Keratinocyte (primary cell): ENCODE results near the gene LIMA1. TPM values are rescaled to one million over a fixed set of nuclear protein-coding genes. Genes with fewer than 3 reads are reported as not detected.

Experiments
- DNase-seq: peaks from one replicate; pipeline ENCODE4 v3.0.0-alpha.2; 2011; ENCODE audit warnings: low read depth, missing footprints, low spot score
- FAIRE-seq: peaks from 2 replicates; lab custom pipeline; 2011; peaks lifted over from hg19 to GRCh38; lab: Jason Lieb, UNC
- H2AFZ ChIP-seq: 2 replicates; pipeline ENCODE4 v1.6.0; 2012; ENCODE audit warnings: low read length, control low read depth, inconsistent platforms; ENCODE audit not compliant: control insufficient read depth
- H3K27ac ChIP-seq: 2 replicates; pipeline ENCODE4 v1.5.1; 2011; ENCODE audit warnings: low read length; ENCODE audit not compliant: control insufficient read depth, insufficient read depth
- H3K27me3 ChIP-seq: 3 replicates; pipeline ENCODE4 v1.6.0; 2011; ENCODE audit warnings: low read length; ENCODE audit not compliant: control insufficient read depth, insufficient read depth; ENCODE audit errors: extremely low read depth
- H3K36me3 ChIP-seq, 2 experiments: 2 replicates in 1 of 2; 3 replicates in 1 of 2; pipeline ENCODE4 v1.5.1; 2011; ENCODE audit warnings: low read length in 2 of 2, mild to moderate bottlenecking in 1 of 2; ENCODE audit not compliant: control insufficient read depth in 2 of 2, insufficient read depth in 2 of 2; ENCODE audit errors: extremely low read depth in 1 of 2
- H3K4me1 ChIP-seq: 3 replicates; pipeline ENCODE4 v1.5.1; 2011; ENCODE audit warnings: low read length; ENCODE audit not compliant: control insufficient read depth, insufficient read depth; ENCODE audit errors: extremely low read depth
- H3K4me2 ChIP-seq: 3 replicates; pipeline ENCODE4 v1.6.0; 2011; ENCODE audit warnings: low read depth, low read length; ENCODE audit not compliant: control insufficient read depth, insufficient read depth; ENCODE audit errors: extremely low read depth
- H3K4me3 ChIP-seq, 3 experiments: fragments of 200-600 bp in 1 of 3; sonication (generic) in 1 of 3; 2 replicates in 2 of 3; 3 replicates in 1 of 3; pipeline ENCODE4 v1.5.1; 2011 to 2016; ENCODE audit warnings: low read length in 3 of 3, mild to moderate bottlenecking in 3 of 3, control low read depth in 2 of 3, inconsistent platforms in 1 of 3, low read depth in 1 of 3, mixed read lengths in 1 of 3, mixed run types in 1 of 3, moderate library complexity in 1 of 3; ENCODE audit not compliant: control insufficient read depth in 2 of 3, insufficient read depth in 2 of 3; ENCODE audit errors: extremely low read depth in 1 of 3
- H3K79me2 ChIP-seq: 2 replicates; pipeline ENCODE4 v1.6.0; 2012; ENCODE audit warnings: low read length; ENCODE audit not compliant: control insufficient read depth, insufficient read depth
- H3K9ac ChIP-seq: 3 replicates; pipeline ENCODE4 v1.6.0; 2011; ENCODE audit warnings: low read length; ENCODE audit not compliant: control insufficient read depth, insufficient read depth; ENCODE audit errors: extremely low read depth
- H3K9me1 ChIP-seq: 3 replicates; pipeline ENCODE4 v1.6.0; 2011; ENCODE audit warnings: low read length; ENCODE audit not compliant: control insufficient read depth, insufficient read depth; ENCODE audit errors: extremely low read depth
- H3K9me3 ChIP-seq: 2 replicates; pipeline ENCODE4 v1.5.1; 2012; ENCODE audit warnings: low read depth, low read length; ENCODE audit not compliant: control insufficient read depth
- H4K20me1 ChIP-seq: 3 replicates; pipeline ENCODE4 v1.6.0; 2011; ENCODE audit warnings: low read length; ENCODE audit not compliant: control insufficient read depth, insufficient read depth; ENCODE audit errors: extremely low read depth
- EZH2 ChIP-seq: IDR thresholded peaks from one replicate; pipeline ENCODE4 v1.6.1; 2012; ENCODE audit warnings: inconsistent platforms, mild to moderate bottlenecking, low read length, moderate library complexity
- dilution Hi-C: fragments of 300-500 bp; cut with MboI; formaldehyde crosslinking; loops from one replicate; pipeline ENCODE4 v1.7.0; 2020; ENCODE audit warnings: low sequenced_read_pairs; ENCODE audit not compliant: extremely low pct_ligation_motif_present
- polyA plus RNA-seq, 5 experiments: library from polyadenylated mRNA; depleted of rRNA in 3 of 5; stranded (reverse) in 3 of 5; stranded (forward) in 1 of 5; unstranded in 1 of 5; fragments of >200 nt; gene quantifications; 1 replicate in 1 of 5; 2 replicates in 3 of 5; 3 replicates in 1 of 5; pipeline versions ENCODE4 v1.2.1 to v1.2.3, GENCODE V29; 2011 to 2012; ENCODE audit warnings: missing spikeins in 2 of 5, low read depth in 1 of 5, low replicate concordance in 1 of 5
- TF ChIP-seq, protein P1 (sequence below), 3 experiments: IDR thresholded peaks in 1 of 3; conservative IDR thresholded peaks in 1 of 3; optimal IDR thresholded peaks in 1 of 3; 2 replicates in 2 of 3; 3 replicates in 1 of 3; pipeline versions ENCODE3 to v1.5.1; 2011; ENCODE audit warnings: low read length in 3 of 3, mild to moderate bottlenecking in 3 of 3, moderate library complexity in 2 of 3, control low read depth in 1 of 3, inconsistent platforms in 1 of 3; ENCODE audit not compliant: insufficient read depth in 2 of 3; ENCODE audit errors: extremely low read depth in 1 of 3

The LIMA1 gene
- polyA plus RNA-seq, 1 donor (not counting 4 experiments of a cell fraction or from before 2014, with no cell fraction given), result 510 TPM

DNA sequence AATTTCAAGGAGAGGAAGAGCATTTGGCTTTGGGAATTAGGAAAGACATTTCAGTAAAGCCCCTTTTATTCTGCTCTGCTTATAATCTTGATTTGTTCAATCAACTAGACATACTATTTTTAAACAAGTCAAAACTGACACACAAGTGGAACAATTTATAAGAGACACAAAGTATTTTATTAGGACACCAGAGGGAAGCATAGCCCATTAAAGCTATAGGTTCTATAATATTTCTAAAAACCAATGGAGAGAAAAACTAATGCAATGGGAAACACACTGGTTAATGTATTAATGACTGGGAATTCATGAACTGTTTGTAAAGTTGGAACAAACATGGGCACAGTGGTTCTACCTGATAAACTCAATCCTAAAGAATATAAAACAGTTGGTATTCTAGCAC is 100.9 kb downstream of the LIMA1 start:
- DNase-seq (no peak), FAIRE-seq (no peak)
- no peaks in the 10 kb centered on the region for H4K20me1 ChIP-seq
- H3K4me1 ChIP-seq, result peaks cover 24% of the 10 kb centered on the region
- TF ChIP-seq, protein P1, sequence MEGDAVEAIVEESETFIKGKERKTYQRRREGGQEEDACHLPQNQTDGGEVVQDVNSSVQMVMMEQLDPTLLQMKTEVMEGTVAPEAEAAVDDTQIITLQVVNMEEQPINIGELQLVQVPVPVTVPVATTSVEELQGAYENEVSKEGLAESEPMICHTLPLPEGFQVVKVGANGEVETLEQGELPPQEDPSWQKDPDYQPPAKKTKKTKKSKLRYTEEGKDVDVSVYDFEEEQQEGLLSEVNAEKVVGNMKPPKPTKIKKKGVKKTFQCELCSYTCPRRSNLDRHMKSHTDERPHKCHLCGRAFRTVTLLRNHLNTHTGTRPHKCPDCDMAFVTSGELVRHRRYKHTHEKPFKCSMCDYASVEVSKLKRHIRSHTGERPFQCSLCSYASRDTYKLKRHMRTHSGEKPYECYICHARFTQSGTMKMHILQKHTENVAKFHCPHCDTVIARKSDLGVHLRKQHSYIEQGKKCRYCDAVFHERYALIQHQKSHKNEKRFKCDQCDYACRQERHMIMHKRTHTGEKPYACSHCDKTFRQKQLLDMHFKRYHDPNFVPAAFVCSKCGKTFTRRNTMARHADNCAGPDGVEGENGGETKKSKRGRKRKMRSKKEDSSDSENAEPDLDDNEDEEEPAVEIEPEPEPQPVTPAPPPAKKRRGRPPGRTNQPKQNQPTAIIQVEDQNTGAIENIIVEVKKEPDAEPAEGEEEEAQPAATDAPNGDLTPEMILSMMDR (optimal IDR thresholded peaks at IDR 0.05 in 1 of 3, IDR thresholded peaks at IDR 0.05 in 1 of 3, conservative IDR thresholded peaks at IDR 0.05 in 1 of 3; ENCODE audit: extremely low read depth in 1 of 3, insufficient read depth in 2 of 3, low read length in 3 of 3), result no peak
- no peak for TF ChIP-seq EZH2
- H3K36me3 ChIP-seq, result peaks cover 31 to 52% of the 10 kb centered on the region in 2 experiments
- H3K9ac ChIP-seq, result no peak overlapping the region
- no peak overlapping the region for H3K4me2 ChIP-seq
- no peak overlapping the region for H2AFZ ChIP-seq
- peaks cover 5% of the 10 kb centered on the region for H3K9me1 ChIP-seq
- no peaks in the 10 kb centered on the region for H3K27me3 ChIP-seq
- H3K79me2 ChIP-seq, result peaks cover 32% of the 10 kb centered on the region
- H3K4me3 ChIP-seq, result no peak overlapping the region
- H3K9me3 ChIP-seq, result no peaks in the 10 kb centered on the region
- H3K27ac ChIP-seq, result no peak overlapping the region
- dilution Hi-C loops, result no loop called here

DNA sequence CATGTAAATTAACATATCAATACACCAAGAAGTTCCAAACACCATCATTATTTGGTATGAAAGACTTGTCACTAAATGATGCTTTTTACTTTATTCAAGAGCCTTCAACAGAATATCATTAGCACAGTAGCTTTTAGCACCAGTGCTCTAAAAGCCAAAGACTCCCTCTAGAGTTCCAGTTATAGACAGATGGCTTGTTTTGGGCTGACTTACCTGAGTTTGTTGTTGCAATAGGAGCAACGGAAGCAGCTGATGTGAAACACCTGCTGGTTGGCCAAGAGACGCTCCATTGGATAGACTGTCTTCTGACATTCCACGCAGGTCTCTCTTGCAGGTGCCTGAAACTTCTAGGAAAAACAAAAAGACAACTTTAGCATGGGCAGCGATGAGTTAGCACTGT is 101.6 kb downstream of the LIMA1 start:
- no peak for FAIRE-seq
- dilution Hi-C loops, result no loop called here

More for the DNA sequence above, 101.6 kb downstream of the LIMA1 start:
- no peak overlapping the region for H3K27ac ChIP-seq
- peaks cover 32% of the 10 kb centered on the region for H3K79me2 ChIP-seq
- H3K27me3 ChIP-seq, result no peaks in the 10 kb centered on the region
- no peak overlapping the region for H3K9ac ChIP-seq
- no peak overlapping the region for H3K4me3 ChIP-seq
- H3K9me1 ChIP-seq, result no peaks in the 10 kb centered on the region
- peaks cover 16% of the 10 kb centered on the region for H3K4me1 ChIP-seq
- DNase-seq, result no peak
- H4K20me1 ChIP-seq, result no peaks in the 10 kb centered on the region
- H3K9me3 ChIP-seq, result no peaks in the 10 kb centered on the region
- H3K36me3 ChIP-seq, result peaks cover 34 to 58% of the 10 kb centered on the region in 2 experiments
- no peak for TF ChIP-seq EZH2
- TF ChIP-seq, protein P1 (optimal IDR thresholded peaks at IDR 0.05 in 1 of 3, IDR thresholded peaks at IDR 0.05 in 1 of 3, conservative IDR thresholded peaks at IDR 0.05 in 1 of 3; ENCODE audit: extremely low read depth in 1 of 3, insufficient read depth in 2 of 3, low read length in 3 of 3), result no peak
- no peak overlapping the region for H2AFZ ChIP-seq
- no peak overlapping the region for H3K4me2 ChIP-seq
